HEK293 (cell line): ENCODE results near the gene ALDH16A1.

Experiments used
- CTCF ChIP-seq: fragments of 450-650 bp; formaldehyde crosslinking; IDR thresholded peaks from 2 replicates; pipeline ENCODE4 v1.5.1; 2016; ENCODE audit warnings: missing biosample characterization, missing genetic modification characterization
- ZNF133 ChIP-seq: fragments of 450-650 bp; formaldehyde crosslinking; IDR thresholded peaks from 2 replicates; pipeline ENCODE4 v1.5.1; 2016; ENCODE audit warnings: missing biosample characterization, missing genetic modification characterization
- ZNF140 ChIP-seq: fragments of 450-650 bp; formaldehyde crosslinking; IDR thresholded peaks from 2 replicates; pipeline ENCODE4 v1.5.1; 2016; ENCODE audit warnings: missing biosample characterization, missing genetic modification characterization
- ZNF302 ChIP-seq: fragments of 450-650 bp; formaldehyde crosslinking; IDR thresholded peaks from 2 replicates; pipeline ENCODE4 v1.5.1; 2016; ENCODE audit warnings: missing biosample characterization, missing genetic modification characterization, low read depth
- ZNF623 ChIP-seq: fragments of 450-650 bp; formaldehyde crosslinking; IDR thresholded peaks from 2 replicates; pipeline ENCODE4 v1.5.1; 2016; ENCODE audit warnings: missing biosample characterization, missing genetic modification characterization
- ZSCAN23 ChIP-seq: fragments of 450-650 bp; formaldehyde crosslinking; IDR thresholded peaks from 2 replicates; pipeline ENCODE4 v1.5.1; 2016; ENCODE audit warnings: missing biosample characterization, missing genetic modification characterization

GRCh38 chr19:49453757-49454240 is 774 bp downstream of the ALDH16A1 start:
- TF ChIP-seq CTCF (tag by site-specific recombination) (no peak), ZNF140 (tag by site-specific recombination) (no peak), ZNF623 (tag by site-specific recombination) (no peak), ZNF302 (tag by site-specific recombination) (no peak), ZNF133 (tag by site-specific recombination) (no peak), ZSCAN23 (tag by site-specific recombination) (no peak)
